ENCODE results near the gene OR4P4.

GRCh38 chr11:55648027-55648426, 13.1 kb downstream of the OR4P4 start, which contains the start of gene OR4S2:
- TF ChIP-seq, protein P1, sequence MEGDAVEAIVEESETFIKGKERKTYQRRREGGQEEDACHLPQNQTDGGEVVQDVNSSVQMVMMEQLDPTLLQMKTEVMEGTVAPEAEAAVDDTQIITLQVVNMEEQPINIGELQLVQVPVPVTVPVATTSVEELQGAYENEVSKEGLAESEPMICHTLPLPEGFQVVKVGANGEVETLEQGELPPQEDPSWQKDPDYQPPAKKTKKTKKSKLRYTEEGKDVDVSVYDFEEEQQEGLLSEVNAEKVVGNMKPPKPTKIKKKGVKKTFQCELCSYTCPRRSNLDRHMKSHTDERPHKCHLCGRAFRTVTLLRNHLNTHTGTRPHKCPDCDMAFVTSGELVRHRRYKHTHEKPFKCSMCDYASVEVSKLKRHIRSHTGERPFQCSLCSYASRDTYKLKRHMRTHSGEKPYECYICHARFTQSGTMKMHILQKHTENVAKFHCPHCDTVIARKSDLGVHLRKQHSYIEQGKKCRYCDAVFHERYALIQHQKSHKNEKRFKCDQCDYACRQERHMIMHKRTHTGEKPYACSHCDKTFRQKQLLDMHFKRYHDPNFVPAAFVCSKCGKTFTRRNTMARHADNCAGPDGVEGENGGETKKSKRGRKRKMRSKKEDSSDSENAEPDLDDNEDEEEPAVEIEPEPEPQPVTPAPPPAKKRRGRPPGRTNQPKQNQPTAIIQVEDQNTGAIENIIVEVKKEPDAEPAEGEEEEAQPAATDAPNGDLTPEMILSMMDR (IDR thresholded peaks at IDR 0.05) = no peak
- TF ChIP-seq POLR2A (IDR thresholded peaks at IDR 0.05) = no peak
